GM18519 (cell line): Measurements from ENCODE around the gene SPATA13.

ENCODE experiments used
- ATAC-seq: cut with Tn5 transposase; IDR thresholded peaks from one replicate; pipeline ENCODE4 v1.9.1; 2021; ENCODE audit warnings: mild to moderate bottlenecking, moderate library complexity; ENCODE audit not compliant: unreplicated experiment, low FRiP score

Gene SPATA13

GRCh38 chr13:24218338-24218737, 57.8 kb downstream of the SPATA13 start:
- no peak for ATAC-seq

- ATAC-seq, result no peak
Measured at GRCh38 chr13:24218977-24219376, 58.5 kb downstream of the SPATA13 start.

GRCh38 chr13:24220086-24220703, 59.7 kb downstream of the SPATA13 start:
- ATAC-seq, result peak; percentile 49

- ATAC-seq, result no peak
Measured at GRCh38 chr13:24221007-24221406, 60.5 kb downstream of the SPATA13 start.

- no peak for ATAC-seq
Measured at GRCh38 chr13:24222756-24223155, 62.2 kb downstream of the SPATA13 start.

GRCh38 chr13:24223341-24224231, 63.1 kb downstream of the SPATA13 start:
- ATAC-seq, result no peak

GRCh38 chr13:24224232-24224680, 63.7 kb downstream of the SPATA13 start:
- no peak for ATAC-seq

- ATAC-seq, result no peak
Measured at GRCh38 chr13:24225062-24225461, 64.5 kb downstream of the SPATA13 start.

- ATAC-seq, result no peak
Measured at GRCh38 chr13:24225930-24226329, 65.4 kb downstream of the SPATA13 start.

- no peak for ATAC-seq
Measured at GRCh38 chr13:24226762-24227161, 66.2 kb downstream of the SPATA13 start.

GRCh38 chr13:24228852-24229458, 68.4 kb downstream of the SPATA13 start:
- ATAC-seq, result no peak

GRCh38 chr13:24230428-24231072, 70.0 kb downstream of the SPATA13 start:
- ATAC-seq, result no peak

GRCh38 chr13:24231377-24231776, 70.9 kb downstream of the SPATA13 start:
- ATAC-seq, result no peak

GRCh38 chr13:24232037-24232436, 71.5 kb downstream of the SPATA13 start:
- ATAC-seq, result no peak

- ATAC-seq, result no peak
Measured at GRCh38 chr13:24232474-24232873, 72.0 kb downstream of the SPATA13 start.

- no peak for ATAC-seq
Measured at GRCh38 chr13:24233351-24233901, 72.9 kb downstream of the SPATA13 start.

GRCh38 chr13:24234200-24234915, 73.8 kb downstream of the SPATA13 start:
- ATAC-seq, result no peak

- no peak for ATAC-seq
Measured at GRCh38 chr13:24237356-24237755, 76.8 kb downstream of the SPATA13 start.

GRCh38 chr13:24241336-24241735, 80.8 kb downstream of the SPATA13 start:
- no peak for ATAC-seq

- no peak for ATAC-seq
Measured at GRCh38 chr13:24242100-24242499, 81.6 kb downstream of the SPATA13 start.
